Stimulated activated CD4-positive, alpha-beta T cell treated with anti-CD3 and anti-CD28 coated beads, Interleukin-12 subunit alpha, Interleukin-12 subunit beta, amount 100 ng/mL, for 4 hours (primary cell): ENCODE data around the gene IPCEF1.
"Not testable (repeated sequence)": the region's sequence is repeated elsewhere in the genome, so short reads cannot be mapped to it uniquely, and the experiment has no call there.

Source experiments
- DNase-seq: peaks from one replicate; pipeline ENCODE4 v3.0.0-alpha.2; 2020

The IPCEF1 gene

GRCh38 chr6:154243793-154244750 is 112.5 kb downstream of the IPCEF1 start:
- DNase-seq = no peak

- DNase-seq = no peak
Measured at GRCh38 chr6:154242617-154243357, 113.8 kb downstream of the IPCEF1 start.

GRCh38 chr6:154241581-154241980 is 115.0 kb downstream of the IPCEF1 start:
- DNase-seq = no peak

- DNase-seq = not testable (repeated sequence)
Measured at GRCh38 chr6:154241061-154241460, 115.5 kb downstream of the IPCEF1 start.

GRCh38 chr6:154239392-154239791 is 117.2 kb downstream of the IPCEF1 start:
- DNase-seq = no peak

GRCh38 chr6:154238831-154239230 is 117.8 kb downstream of the IPCEF1 start:
- no peak for DNase-seq

- no peak for DNase-seq
Measured at GRCh38 chr6:154236646-154237301, 119.8 kb downstream of the IPCEF1 start.

GRCh38 chr6:154234019-154234772 is 122.4 kb downstream of the IPCEF1 start:
- DNase-seq = no peak

GRCh38 chr6:154233383-154233782 is 123.2 kb downstream of the IPCEF1 start:
- no peak for DNase-seq

- no peak for DNase-seq
Measured at GRCh38 chr6:154232013-154232910, 124.3 kb downstream of the IPCEF1 start.

GRCh38 chr6:154230910-154231595 is 125.5 kb downstream of the IPCEF1 start:
- DNase-seq = no peak

- DNase-seq = no peak
Measured at GRCh38 chr6:154230393-154230792, 126.2 kb downstream of the IPCEF1 start.

GRCh38 chr6:154229786-154230185 is 126.8 kb downstream of the IPCEF1 start:
- peak; percentile 46 for DNase-seq

GRCh38 chr6:154228521-154228905 is 128.1 kb downstream of the IPCEF1 start:
- DNase-seq = no peak

- no peak for DNase-seq
Measured at GRCh38 chr6:154227862-154228520, 128.6 kb downstream of the IPCEF1 start.

- no peak for DNase-seq
Measured at GRCh38 chr6:154226461-154226860, 130.1 kb downstream of the IPCEF1 start.

GRCh38 chr6:154223296-154223695 is 133.3 kb downstream of the IPCEF1 start:
- no peak for DNase-seq

- DNase-seq = no peak
Measured at GRCh38 chr6:154222716-154223115, 133.9 kb downstream of the IPCEF1 start.

- DNase-seq = no peak
Measured at GRCh38 chr6:154219250-154219649, 137.4 kb downstream of the IPCEF1 start.

- DNase-seq = no peak
Measured at GRCh38 chr6:154218787-154219186, 137.8 kb downstream of the IPCEF1 start.
